PC-9 (cell line): ENCODE data around the gene ME3. TPM values are rescaled to one million over a fixed set of nuclear protein-coding genes. Genes with fewer than 3 reads are reported as not detected.

Experiments
- BruUV-seq: library from RNA; stranded (reverse); fragments of 400-500 nt; replicated peaks from 2 replicates; lab custom pipeline; 2021; lab: Mats Ljungman, UMichigan
- CTCF ChIA-PET: fragments of 300-600 bp; sonication (Branson Sonifier 250); formaldehyde crosslinking; loops from one replicate; lab custom pipeline; 2022; ENCODE audit warnings: antibody characterized with exemption; lab: Charles Lee
- POLR2A ChIA-PET: fragments of 300-600 bp; sonication (Branson Sonifier 250); formaldehyde crosslinking; loops from one replicate; lab custom pipeline; 2022; ENCODE audit warnings: antibody characterized with exemption; ENCODE audit not compliant: unreplicated experiment; lab: Charles Lee
- DNase-seq, 2 experiments: peaks; one replicate each; pipeline versions ENCODE4 v3.0.0 to v3.0.0-alpha.2; 2015 to 2022; ENCODE audit warnings: mixed read lengths in 1 of 2
- H2AFZ ChIP-seq: fragments of 200-600 bp; sonication (generic); 2 replicates; pipeline ENCODE4 v1.8.1; 2017; ENCODE audit warnings: antibody characterized with exemption
- H3F3A ChIP-seq: fragments of 200-600 bp; sonication (generic); 2 replicates; pipeline ENCODE4 v1.8.1; 2017; ENCODE audit warnings: antibody characterized with exemption, mild to moderate bottlenecking, low read depth; ENCODE audit not compliant: insufficient read depth
- H3K27ac ChIP-seq: fragments of 200-600 bp; sonication (generic); 2 replicates; pipeline ENCODE4 v1.6.1; 2016; ENCODE audit warnings: mixed run types
- H3K27me3 ChIP-seq: fragments of 200-600 bp; sonication (generic); 2 replicates; pipeline ENCODE4 v1.6.1; 2016; ENCODE audit warnings: low read depth, mixed run types; ENCODE audit not compliant: insufficient read depth
- H3K36me3 ChIP-seq: fragments of 200-600 bp; sonication (generic); 2 replicates; pipeline ENCODE4 v1.6.1; 2016; ENCODE audit warnings: low read depth, mixed run types
- H3K4me1 ChIP-seq: fragments of 200-600 bp; sonication (generic); replicated peaks from 2 replicates; pipeline ENCODE4 v1.6.1; 2016; ENCODE audit warnings: mixed run types; ENCODE audit not compliant: insufficient read depth
- H3K4me2 ChIP-seq: fragments of 200-600 bp; sonication (generic); 2 replicates; pipeline ENCODE4 v1.6.1; 2017; ENCODE audit warnings: mixed run types
- H3K4me3 ChIP-seq: fragments of 200-600 bp; sonication (generic); 2 replicates; pipeline ENCODE4 v1.6.1; 2016; ENCODE audit warnings: mixed run types
- H3K79me2 ChIP-seq: fragments of 200-600 bp; sonication (generic); 2 replicates; pipeline ENCODE4 v1.6.1; 2017; ENCODE audit warnings: low read depth, mixed run types
- H3K9me2 ChIP-seq: fragments of 200-600 bp; sonication (generic); 2 replicates; pipeline ENCODE4 v1.8.1; 2017; ENCODE audit warnings: mild to moderate bottlenecking; ENCODE audit not compliant: insufficient read depth
- H3K9me3 ChIP-seq: fragments of 200-600 bp; sonication (generic); 2 replicates; pipeline ENCODE4 v1.8.1; 2016; ENCODE audit warnings: low read depth; ENCODE audit not compliant: insufficient read depth
- H4K20me1 ChIP-seq: fragments of 200-600 bp; sonication (generic); 2 replicates; pipeline ENCODE4 v1.8.1; 2017; ENCODE audit not compliant: insufficient read depth
- CTCF ChIP-seq: fragments of 200-600 bp; sonication (generic); conservative IDR thresholded peaks from 2 replicates; pipeline ENCODE4 v1.6.1; 2017; ENCODE audit warnings: mixed run types, antibody characterized with exemption, mild to moderate bottlenecking, moderate library complexity
- EZH2 ChIP-seq: fragments of 200-600 bp; sonication (generic); IDR thresholded peaks from 2 replicates; pipeline ENCODE4 v1.8.0; 2017; ENCODE audit warnings: antibody characterized with exemption, low read depth
- intact Hi-C: fragments of 100-400 bp; cut with micrococcal nuclease; formaldehyde crosslinking; loops from one replicate; pipeline ENCODE4 v1.10.0; 2022; ENCODE audit not compliant: unreplicated experiment
- total RNA-seq: library from RNA; stranded (reverse); gene quantifications from 2 replicates; pipeline ENCODE4 v1.2.3, GENCODE V29; 2021

ME3 gene
- total RNA-seq, 1 experiment from 2014 or later, result 34.0 TPM

- ChIA-PET POLR2A (interaction anchor here (0.7 kb wide), 1 partner anchor 53 kb away, joined by 3 read pairs; no protein-coding TSS in a partner anchor), CTCF (interaction anchor here (0.5 kb wide), 1 partner anchor 171 kb away, joined by 4 read pairs; no protein-coding TSS in a partner anchor)
- BruUV-seq, result no TSS peak
- Histone ChIP-seq H3K9me2 (no peaks in the 10 kb centered on the region), H3K4me1 (peaks cover 31% of the 10 kb centered on the region), H3K79me2 (no peaks in the 10 kb centered on the region), H3K36me3 (no peaks in the 10 kb centered on the region), H3F3A (peaks cover 8% of the 10 kb centered on the region; the same call in 1 of the 2 replicates), H2AFZ (no peak overlapping the region), H3K9me3 (no peaks in the 10 kb centered on the region), H4K20me1 (no peaks in the 10 kb centered on the region), H3K27me3 (no peaks in the 10 kb centered on the region), H3K4me3 (no peak overlapping the region), H3K27ac (no peak overlapping the region), H3K4me2 (no peak overlapping the region)
- peak in 1 of 2 experiments; percentile 25 for DNase-seq
- TF ChIP-seq EZH2 (no peak), CTCF (no peak)
- intact Hi-C loops, result no loop called here
Measured at GRCh38 chr11:86641537-86642261, 30.7 kb downstream of the ME3 start.

GRCh38 chr11:86639137-86639536 is 33.3 kb downstream of the ME3 start:
- Histone ChIP-seq H3F3A (peaks cover 8% of the 10 kb centered on the region; the same call in 1 of the 2 replicates), H2AFZ (no peak overlapping the region), H3K79me2 (no peaks in the 10 kb centered on the region), H3K4me2 (peak overlapping the region; percentile 15; the same call in 1 of the 2 replicates), H3K4me3 (no peak overlapping the region), H4K20me1 (no peaks in the 10 kb centered on the region), H3K36me3 (no peaks in the 10 kb centered on the region), H3K4me1 (peaks cover 18% of the 10 kb centered on the region), H3K27ac (peak overlapping the region; percentile 0; the same call in 1 of the 2 replicates), H3K9me2 (no peaks in the 10 kb centered on the region), H3K9me3 (no peaks in the 10 kb centered on the region), H3K27me3 (no peaks in the 10 kb centered on the region)
- TF ChIP-seq EZH2 (no peak), CTCF (no peak)
- POLR2A ChIA-PET, result interaction anchor here (0.5 kb wide), 1 partner anchor 142 kb away, joined by 7 read pairs; no protein-coding TSS in a partner anchor
- intact Hi-C loops, result no loop called here
- BruUV-seq, result no TSS peak
- DNase-seq, result peak in 1 of 2 experiments; percentile 49
- CTCF ChIA-PET, result no interaction called here

DNA sequence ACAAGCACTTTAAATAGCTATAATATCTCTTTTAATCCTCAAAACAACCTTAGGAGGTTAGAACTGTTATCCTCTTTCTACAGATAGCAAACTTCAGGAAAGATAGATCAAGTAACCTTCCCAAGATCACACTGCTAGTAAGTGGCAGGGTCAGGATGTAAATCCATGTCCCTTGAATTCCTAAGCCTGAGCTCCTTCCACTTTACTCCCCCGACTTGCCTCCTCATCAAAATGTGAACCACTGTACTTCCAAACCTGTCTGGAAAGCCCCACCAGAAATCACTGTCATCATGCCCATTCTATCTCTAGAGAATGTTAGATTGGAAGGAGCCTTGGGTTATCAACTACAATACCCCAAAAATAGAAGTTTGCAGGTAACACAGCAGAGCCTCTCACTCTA is 33.7 kb downstream of the ME3 start:
- no TSS peak for BruUV-seq
- H3K4me2 ChIP-seq, result peak overlapping the region; percentile 15; the same call in 1 of the 2 replicates
- no peaks in the 10 kb centered on the region for H3K9me3 ChIP-seq
- H3K27me3 ChIP-seq, result no peaks in the 10 kb centered on the region
- H3K27ac ChIP-seq, result peak overlapping the region; percentile 0; the same call in 1 of the 2 replicates
- no peak overlapping the region for H2AFZ ChIP-seq
- H3F3A ChIP-seq, result peaks cover 8% of the 10 kb centered on the region; the same call in 1 of the 2 replicates
- no peaks in the 10 kb centered on the region for H3K36me3 ChIP-seq
- TF ChIP-seq CTCF (no peak), EZH2 (no peak)
- DNase-seq, result no peak
- H3K9me2 ChIP-seq, result no peaks in the 10 kb centered on the region
- H3K4me1 ChIP-seq, result peaks cover 21% of the 10 kb centered on the region
- no peak overlapping the region for H3K4me3 ChIP-seq
- H4K20me1 ChIP-seq, result no peaks in the 10 kb centered on the region
- POLR2A ChIA-PET, result interaction anchor here (0.5 kb wide), 1 partner anchor 142 kb away, joined by 7 read pairs; no protein-coding TSS in a partner anchor
- CTCF ChIA-PET, result interaction anchor here (0.6 kb wide), 1 partner anchor 644 kb away, joined by 5 read pairs; no protein-coding TSS in a partner anchor
- H3K79me2 ChIP-seq, result no peaks in the 10 kb centered on the region
- intact Hi-C loops, result no loop called here
